GM18526 (cell line): Measurements from ENCODE around the gene RAB15.

Experiments
- POLR2A ChIP-seq: IDR thresholded peaks from 3 replicates; pipeline ENCODE4 v1.6.1; 2011; ENCODE audit not compliant: insufficient read length; ENCODE audit errors: extremely low read depth

Gene RAB15

GRCh38 chr14:64953310-64953654 lies 18.9 kb downstream of the RAB15 start:
- no peak for TF ChIP-seq POLR2A

GRCh38 chr14:64952598-64953309 lies 19.4 kb downstream of the RAB15 start:
- TF ChIP-seq POLR2A, result no peak

- no peak for TF ChIP-seq POLR2A
Observed at GRCh38 chr14:64951724-64952123, 20.4 kb downstream of the RAB15 start.

- no peak for TF ChIP-seq POLR2A
Observed at GRCh38 chr14:64951291-64951690, 20.8 kb downstream of the RAB15 start.

- no peak for TF ChIP-seq POLR2A
Observed at GRCh38 chr14:64950889-64951288, 21.2 kb downstream of the RAB15 start.

- TF ChIP-seq POLR2A, result no peak
Observed at GRCh38 chr14:64948612-64949210, 23.4 kb downstream of the RAB15 start.

- TF ChIP-seq POLR2A, result no peak
Observed at GRCh38 chr14:64947710-64948611, 24.2 kb downstream of the RAB15 start.

- TF ChIP-seq POLR2A, result no peak
Observed at GRCh38 chr14:64946310-64947045, 25.7 kb downstream of the RAB15 start.

GRCh38 chr14:64945431-64946178 lies 26.5 kb downstream of the RAB15 start:
- TF ChIP-seq POLR2A, result no peak

- no peak for TF ChIP-seq POLR2A
Observed at GRCh38 chr14:64944861-64945260, 27.3 kb downstream of the RAB15 start.

- TF ChIP-seq POLR2A, result no peak
Observed at GRCh38 chr14:64944041-64944440, 28.1 kb downstream of the RAB15 start.

- TF ChIP-seq POLR2A, result no peak
Observed at GRCh38 chr14:64943556-64943955, 28.6 kb downstream of the RAB15 start.

- no peak for TF ChIP-seq POLR2A
Observed at GRCh38 chr14:64942531-64943111, 29.5 kb downstream of the RAB15 start, which contains the start of gene GPX2. TSS of gene GPX2 (minus strand) at chr14:64942745. CDS start at chr14:64942726, 19 bp downstream.

GRCh38 chr14:64940336-64940910 lies 31.7 kb downstream of the RAB15 start:
- no peak for TF ChIP-seq POLR2A
